Lower leg skin (tissue), 4 donors: ENCODE data around the gene KRTAP2-4. TPM values are rescaled to one million over a fixed set of nuclear protein-coding genes. Genes with fewer than 3 reads are reported as not detected.
"Not testable (repeated sequence)": the region's sequence is repeated elsewhere in the genome, so short reads cannot be mapped to it uniquely, and the experiment has no call there.

Experiments used
- DNase-seq, 2 donors: peaks; one replicate each; pipeline ENCODE4 v3.0.0-alpha.2; 2019; ENCODE audit warnings: low spot score in 2 of 2
- H3K4me3 ChIP-seq: fragments of 200-600 bp; sonication (generic); 2 replicates; pipeline ENCODE4 v1.5.1; 2017; ENCODE audit warnings: mild to moderate bottlenecking, low read depth; ENCODE audit not compliant: poor library complexity, severe bottlenecking
- CTCF ChIP-seq, 3 donors: fragments of 450-650 bp; IDR thresholded peaks; one replicate each; pipeline ENCODE4 v1.5.1; 2016; ENCODE audit warnings: antibody characterized with exemption in 3 of 3, mild to moderate bottlenecking in 3 of 3, moderate library complexity in 2 of 3
- POLR2A ChIP-seq, 2 donors: fragments of 450-650 bp; IDR thresholded peaks; one replicate each; pipeline ENCODE4 v1.6.1; 2016 to 2017; ENCODE audit warnings: antibody characterized with exemption in 2 of 2, mild to moderate bottlenecking in 1 of 2, moderate library complexity in 1 of 2
- WGBS, 2 donors: methylation state at CpG; one replicate each; pipeline ENCODE4 v1.1.5; 2018; 5-methylcytosine and 5-hydroxymethylcytosine counted together
- intact Hi-C: fragments of 100-400 bp; cut with DNase I; formaldehyde crosslinking; loops from one replicate; pipeline ENCODE4 v1.15.0; 2023; ENCODE audit warnings: low total_unique reads
- total RNA-seq, 4 donors: library from RNA; depleted of rRNA; stranded (reverse); fragments of >200 nt; gene quantifications; one replicate each; pipeline ENCODE4 v1.1.0, GENCODE V29; 2016

Gene KRTAP2-4
- total RNA-seq, 4 donors from 2014 or later: 61.4 TPM; not detected in 3

GRCh38 chr17:41067281-41067680 is 1.6 kb upstream of the KRTAP2-4 start:
- intact Hi-C loops: no loop called here
- TF ChIP-seq CTCF (IDR thresholded peaks at IDR 0.05) (no peak), POLR2A (IDR thresholded peaks at IDR 0.05) (no peak)
- DNase-seq: no peak

DNA sequence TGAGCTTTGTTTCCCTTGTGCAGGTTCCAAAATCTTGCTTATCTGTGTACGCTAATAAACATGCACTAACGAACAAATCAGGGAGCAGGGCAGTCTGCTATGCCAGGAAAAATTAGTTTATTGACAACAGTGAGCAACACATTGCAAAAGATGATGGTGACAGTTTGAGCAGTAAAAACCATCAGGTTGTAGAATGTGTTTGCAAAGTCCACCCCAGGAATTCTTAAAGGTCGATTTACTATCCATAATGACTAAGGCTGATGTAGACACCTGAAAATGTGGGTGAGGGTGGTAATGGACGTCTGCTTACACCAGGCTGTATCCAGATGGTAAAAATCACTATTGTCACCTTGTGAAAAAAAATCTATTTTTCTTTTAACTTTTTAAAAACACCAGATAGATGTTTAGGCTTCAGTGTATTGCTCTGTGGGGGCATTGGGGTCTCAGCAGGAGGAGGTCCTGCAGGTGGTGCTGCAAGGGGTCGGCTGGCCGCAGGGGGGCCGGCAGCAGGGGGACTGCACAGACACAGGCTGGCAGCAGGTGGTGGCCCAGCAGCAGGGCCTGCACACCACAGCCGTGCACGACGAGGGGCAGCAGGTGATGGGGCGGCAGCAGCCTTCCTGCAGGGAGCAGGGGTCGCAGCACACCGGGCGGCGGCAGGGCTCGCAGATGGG is 526 bp downstream of the KRTAP2-4 start:
- H3K4me3 ChIP-seq, DNase-seq, intact Hi-C loops: not testable (repeated sequence)
- WGBS, 2 donors: 79 to 85% methylated on average over 7 to 9 of the region's 16 CpGs

More at GRCh38 chr17:41067281-41067680, 1.6 kb upstream of the KRTAP2-4 start:
- H3K4me3 ChIP-seq: no peak overlapping the region

DNA sequence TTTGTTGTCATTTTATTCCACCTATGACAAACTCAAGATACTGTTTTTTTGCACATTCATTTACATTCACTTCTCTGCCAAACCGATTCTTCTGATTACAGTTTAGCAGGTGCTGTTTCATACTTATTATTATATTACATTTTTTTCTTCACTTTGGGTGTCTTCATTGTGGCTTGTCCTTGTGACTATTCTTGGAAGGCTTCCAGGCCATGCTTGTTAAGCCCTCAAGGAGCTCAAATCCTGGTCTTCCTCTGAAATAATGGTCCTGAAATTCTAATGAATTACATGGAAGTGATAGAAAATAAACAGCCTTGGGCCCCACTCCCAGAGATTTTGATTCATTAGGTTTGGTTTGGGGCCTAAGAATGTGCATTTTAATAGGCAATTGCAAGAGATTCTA is 1.4 kb downstream of the KRTAP2-4 start:
- intact Hi-C loops: no loop called here
- TF ChIP-seq CTCF (IDR thresholded peaks at IDR 0.05) (no peak), POLR2A (IDR thresholded peaks at IDR 0.05) (no peak)
- 73 to 85% methylated on average over 1 of the region's 1 CpG for WGBS, 2 donors
- H3K4me3 ChIP-seq: no peak overlapping the region
- DNase-seq: no peak

DNA sequence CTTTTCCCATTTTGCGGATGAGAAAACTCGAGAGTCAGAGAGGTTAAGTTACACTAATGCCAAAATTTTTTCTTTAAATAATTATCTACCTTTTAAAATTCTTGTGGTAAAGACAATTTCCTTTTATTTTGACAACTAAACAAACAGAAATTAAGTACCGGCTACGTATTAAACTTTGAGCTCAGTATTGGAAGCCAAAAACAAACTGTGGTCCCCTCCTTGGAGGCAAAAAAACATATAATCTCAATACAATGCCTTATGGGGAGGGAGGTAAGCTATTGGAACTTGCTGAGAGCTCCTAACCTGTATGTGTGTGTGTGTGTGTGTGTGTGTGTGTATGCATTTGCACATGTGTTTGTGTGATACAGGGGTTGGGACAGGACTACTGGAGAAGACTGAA is 2.2 kb downstream of the KRTAP2-4 start:
- intact Hi-C loops: no loop called here
- WGBS, 2 donors: 85% methylated on average over 4 of the region's 4 CpGs
- no peak for DNase-seq
- H3K4me3 ChIP-seq: no peak overlapping the region
- TF ChIP-seq CTCF (IDR thresholded peaks at IDR 0.05): no peak

DNA sequence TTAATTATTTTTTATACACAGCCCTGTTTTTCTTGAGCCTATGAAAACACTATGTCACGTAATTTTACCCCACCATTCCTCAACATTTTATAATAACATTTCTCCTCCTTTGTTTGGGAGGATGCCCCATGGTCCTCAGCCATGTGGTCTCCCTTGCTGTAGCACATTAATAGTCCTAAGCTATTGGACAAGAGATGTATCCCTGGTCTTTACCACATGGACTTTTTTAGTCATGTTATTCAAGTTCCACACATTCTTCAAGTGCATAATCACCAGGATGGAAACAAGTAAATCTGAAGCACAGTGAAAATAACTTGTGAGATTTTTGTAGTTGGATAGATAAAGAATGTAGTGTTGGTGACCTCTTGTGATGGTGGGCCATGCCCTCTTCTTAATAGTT is 3.7 kb downstream of the KRTAP2-4 start:
- WGBS, 2 donors: 53 to 61% methylated on average over 1 of the region's 1 CpG
- DNase-seq: no peak
- no peak for TF ChIP-seq POLR2A (IDR thresholded peaks at IDR 0.05)
- intact Hi-C loops: no loop called here
- H3K4me3 ChIP-seq: no peak overlapping the region

DNA sequence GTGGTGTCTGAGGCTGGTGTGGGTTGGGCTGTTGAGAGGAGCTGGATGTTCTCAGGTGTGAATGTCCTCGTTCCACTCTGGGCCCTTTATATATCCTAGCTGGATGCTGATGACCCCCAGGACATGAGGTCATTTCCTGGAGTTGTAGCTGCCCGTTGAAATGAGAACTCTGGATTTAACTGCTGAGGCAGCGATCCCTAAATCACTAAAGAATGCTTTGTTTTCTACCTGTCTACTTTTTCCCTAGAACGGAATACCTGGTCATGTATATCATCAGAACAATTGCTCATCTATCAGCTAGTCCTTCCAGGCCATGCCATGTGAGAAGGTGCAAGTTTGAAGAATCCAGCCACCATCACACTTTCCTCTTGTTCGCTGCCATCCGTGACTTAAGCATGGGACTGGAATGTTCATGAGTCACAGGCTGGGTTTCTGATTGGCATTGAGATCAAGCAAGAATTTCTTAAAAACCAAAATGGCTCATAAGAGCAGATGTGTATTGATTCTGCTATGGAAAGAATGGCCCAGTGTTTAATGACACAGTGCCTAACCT is 5.6 kb downstream of the KRTAP2-4 start, which contains the start of gene KRTAP2-3:
KRTAP2-3 (minus strand) TSS at position 63 of the 553 bp plus-strand sequence. CDS start 64 bp downstream, outside the sequence.
- DNase-seq: no peak
- intact Hi-C loops: no loop called here
- WGBS, 2 donors: 62% methylated on average over 6 of the region's 6 CpGs
- TF ChIP-seq CTCF (IDR thresholded peaks at IDR 0.05) (no peak), POLR2A (IDR thresholded peaks at IDR 0.05) (no peak)
- H3K4me3 ChIP-seq: no peak within 1 kb of the TSS

- H3K4me3 ChIP-seq, DNase-seq, intact Hi-C loops: not testable (repeated sequence)
- WGBS, 2 donors: 50 to 55% methylated on average over 8 of the region's 31 CpGs
These were observed 6.2 kb downstream of the KRTAP2-4 start for GRCh38 chr17:41059276-41060051.
